ENCODE results near the gene CD3G.
"Not testable (repeated sequence)": the region's sequence is repeated elsewhere in the genome, so short reads cannot be mapped to it uniquely, and the experiment has no call there.

Gene CD3G

DNA sequence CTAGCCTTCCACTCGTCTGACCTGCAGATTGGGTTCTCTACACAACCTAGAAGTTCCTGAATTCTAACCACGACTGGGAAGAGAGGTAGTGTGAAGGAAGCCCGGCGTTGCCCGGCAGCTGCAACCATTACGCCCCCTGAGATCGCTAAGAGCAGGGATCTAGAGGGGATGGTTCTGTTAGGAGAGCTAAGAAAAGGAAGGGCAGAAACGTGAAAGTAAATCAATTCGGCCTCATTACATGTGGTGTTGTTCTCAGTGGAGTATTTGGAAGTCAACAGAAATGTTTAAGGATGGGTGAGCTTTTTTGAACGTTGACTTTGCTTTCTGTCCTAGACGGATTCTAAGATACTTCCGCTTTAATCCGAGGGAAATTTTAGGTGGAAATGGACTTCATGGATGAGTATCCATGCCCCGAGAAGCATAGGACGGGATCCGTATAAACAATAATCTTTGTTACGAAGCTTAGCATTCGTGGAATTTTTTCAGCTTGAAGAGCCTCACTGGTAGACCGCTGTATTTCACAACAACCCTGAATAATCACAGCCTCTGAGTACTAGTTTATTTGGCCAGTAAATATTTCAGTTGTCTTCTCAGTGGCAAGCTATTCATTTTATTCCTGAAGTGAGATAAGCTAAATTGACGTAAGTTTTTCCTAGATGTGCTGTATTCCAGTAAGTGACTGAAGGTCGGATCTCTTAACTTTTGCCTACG is 57.9 kb downstream of the CD3G start:
- peak overlapping the region; percentile 80 for H3K4me3 ChIP-seq (replicated peaks; ENCODE audit: low read depth, low read length)
- peak; percentile 88 for DNase-seq (ENCODE audit: low read depth)
- TF ChIP-seq, protein P1, sequence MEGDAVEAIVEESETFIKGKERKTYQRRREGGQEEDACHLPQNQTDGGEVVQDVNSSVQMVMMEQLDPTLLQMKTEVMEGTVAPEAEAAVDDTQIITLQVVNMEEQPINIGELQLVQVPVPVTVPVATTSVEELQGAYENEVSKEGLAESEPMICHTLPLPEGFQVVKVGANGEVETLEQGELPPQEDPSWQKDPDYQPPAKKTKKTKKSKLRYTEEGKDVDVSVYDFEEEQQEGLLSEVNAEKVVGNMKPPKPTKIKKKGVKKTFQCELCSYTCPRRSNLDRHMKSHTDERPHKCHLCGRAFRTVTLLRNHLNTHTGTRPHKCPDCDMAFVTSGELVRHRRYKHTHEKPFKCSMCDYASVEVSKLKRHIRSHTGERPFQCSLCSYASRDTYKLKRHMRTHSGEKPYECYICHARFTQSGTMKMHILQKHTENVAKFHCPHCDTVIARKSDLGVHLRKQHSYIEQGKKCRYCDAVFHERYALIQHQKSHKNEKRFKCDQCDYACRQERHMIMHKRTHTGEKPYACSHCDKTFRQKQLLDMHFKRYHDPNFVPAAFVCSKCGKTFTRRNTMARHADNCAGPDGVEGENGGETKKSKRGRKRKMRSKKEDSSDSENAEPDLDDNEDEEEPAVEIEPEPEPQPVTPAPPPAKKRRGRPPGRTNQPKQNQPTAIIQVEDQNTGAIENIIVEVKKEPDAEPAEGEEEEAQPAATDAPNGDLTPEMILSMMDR (IDR thresholded peaks at IDR 0.05; ENCODE audit: low read length, missing control alignments), result no peak

GRCh38 chr11:118402594-118402993 is 58.5 kb downstream of the CD3G start:
- H3K4me3 ChIP-seq (replicated peaks; ENCODE audit: low read depth, low read length), result peak overlapping the region; percentile 80

More at GRCh38 chr11:118402594-118402993, 58.5 kb downstream of the CD3G start:
- DNase-seq (ENCODE audit: low read depth), result not testable (repeated sequence)
